ENCODE results near the gene TATDN2. TPM values are rescaled to one million over a fixed set of nuclear protein-coding genes. Genes with fewer than 3 reads are reported as not detected.

Gene TATDN2
- total RNA-seq: 10 to 100 TPM; 40.8 to 49.8 TPM

DNA sequence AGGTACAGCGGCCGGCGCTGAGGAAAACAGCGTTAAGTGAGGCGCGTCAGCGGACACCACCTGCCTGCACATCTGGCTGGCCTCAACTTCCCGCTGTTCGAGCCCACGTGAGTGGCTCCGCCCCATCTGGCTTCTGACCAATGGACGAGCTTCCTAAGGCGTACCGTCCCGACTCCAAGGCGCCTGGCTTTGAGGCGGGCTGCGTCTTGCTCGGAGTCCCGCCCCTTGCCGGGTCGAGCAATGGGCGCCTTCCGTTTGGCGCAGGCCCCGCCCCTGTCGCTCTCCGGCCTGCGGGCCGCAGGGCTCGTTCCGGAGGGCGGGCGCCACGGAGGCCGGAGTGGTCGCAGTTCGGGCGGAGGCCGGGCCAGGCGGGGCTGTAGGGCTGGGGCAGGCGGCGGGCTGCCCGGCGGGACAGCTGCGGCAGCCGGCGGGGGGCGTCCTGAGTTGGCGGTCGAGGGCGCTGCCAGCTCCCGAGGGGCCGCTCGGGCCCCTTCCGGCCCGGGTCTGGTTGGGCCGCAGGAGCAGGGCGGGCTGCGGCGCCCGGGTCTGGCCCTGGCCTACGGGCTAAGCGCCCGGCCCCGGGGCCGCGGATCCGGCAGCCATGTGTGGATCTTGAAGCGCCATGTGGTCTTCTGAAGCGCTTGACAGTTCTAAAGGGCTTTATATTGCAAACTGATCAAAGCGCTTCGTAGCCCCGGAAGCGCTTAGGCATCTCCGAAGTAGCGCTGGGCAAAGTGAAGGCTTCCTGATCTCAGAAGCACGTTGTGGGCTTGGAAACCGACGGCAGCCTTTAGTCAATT, at the start of gene TATDN2:
TATDN2 (plus strand) TSS at position 276 of the 800 bp plus-strand sequence. CDS start 742 bp downstream, outside the sequence.
- Mint-ChIP-seq H3K27ac (peak within 1 kb of the TSS; percentile 96), H3K27me3 (ENCODE audit: low read depth) (no peaks in the 10 kb centered on the region), H3K9me3 (peaks cover 8 to 10% of the 10 kb centered on the region in 2 donors), H3K4me1 (ENCODE audit: low read depth) (peaks cover 59% of the 10 kb centered on the region), H3K4me3 (peak within 1 kb of the TSS; percentile 94 to 98), H3K36me3 (ENCODE audit: insufficient read depth in 2 of 2) (peaks cover 24 to 62% of the 10 kb centered on the region in 2 donors)
- DNase-seq: peak; percentile 94 to 97
- peak; percentile 92 to 96 for ATAC-seq (replicated peaks in 1 of 2)

DNA sequence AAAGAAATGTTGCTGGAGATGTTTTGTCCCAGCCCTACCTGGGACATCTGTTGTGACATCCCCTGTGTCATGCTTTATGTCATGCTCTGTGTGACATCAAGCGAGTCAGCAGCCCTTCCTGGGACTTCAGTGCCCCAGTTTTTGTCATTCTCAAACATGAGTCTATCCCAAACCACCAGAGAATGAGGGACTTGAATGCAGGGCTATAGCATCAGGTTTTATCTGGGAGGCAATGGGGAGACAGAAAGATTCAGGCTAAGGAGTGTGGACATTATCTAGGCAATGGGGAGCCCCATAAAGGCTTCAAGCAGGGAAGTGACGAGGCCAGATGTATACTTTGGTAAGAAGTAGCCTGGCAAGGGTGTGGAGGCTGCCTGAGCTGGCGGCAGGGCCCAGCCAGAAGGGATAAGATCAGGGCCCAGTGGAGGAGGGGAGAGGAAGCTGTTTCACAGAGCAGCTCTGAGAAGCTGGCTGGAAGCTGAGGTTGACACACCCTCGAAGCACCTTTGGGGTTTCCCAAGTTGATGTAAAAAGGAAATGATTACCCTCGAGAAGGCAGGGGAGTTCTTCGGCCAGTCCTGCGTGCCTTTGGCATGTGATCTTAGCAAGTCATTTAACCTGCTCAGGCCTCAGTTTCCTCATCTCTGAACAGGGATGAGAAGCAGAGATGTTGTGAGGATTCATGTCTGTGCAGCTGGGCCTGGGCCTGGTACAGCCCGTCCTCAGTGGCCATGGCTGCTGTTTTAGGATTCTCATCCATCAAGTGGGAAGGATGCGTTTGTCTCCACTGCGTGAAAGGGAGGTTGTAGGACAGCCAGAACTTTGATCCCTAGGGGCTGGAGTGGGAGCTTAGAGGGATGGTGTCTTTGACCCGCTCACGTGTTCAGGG, 49.3 kb upstream of the TATDN2 start:
- Mint-ChIP-seq H3K27me3 (ENCODE audit: low read depth) (no peaks in the 10 kb centered on the region), H3K4me1 (ENCODE audit: low read depth) (peaks cover 82% of the 10 kb centered on the region), H3K4me3 (peak overlapping the region; percentile 65 to 70), H3K27ac (peak overlapping the region; percentile 92), H3K9me3 (no peaks in the 10 kb centered on the region), H3K36me3 (ENCODE audit: insufficient read depth in 2 of 2) (peaks cover 0 to under 1% of the 10 kb centered on the region in 2 donors)
- ATAC-seq (replicated peaks in 1 of 2) (peak; percentile 82 to 85), DNase-seq (peak; percentile 78 to 79)

DNA sequence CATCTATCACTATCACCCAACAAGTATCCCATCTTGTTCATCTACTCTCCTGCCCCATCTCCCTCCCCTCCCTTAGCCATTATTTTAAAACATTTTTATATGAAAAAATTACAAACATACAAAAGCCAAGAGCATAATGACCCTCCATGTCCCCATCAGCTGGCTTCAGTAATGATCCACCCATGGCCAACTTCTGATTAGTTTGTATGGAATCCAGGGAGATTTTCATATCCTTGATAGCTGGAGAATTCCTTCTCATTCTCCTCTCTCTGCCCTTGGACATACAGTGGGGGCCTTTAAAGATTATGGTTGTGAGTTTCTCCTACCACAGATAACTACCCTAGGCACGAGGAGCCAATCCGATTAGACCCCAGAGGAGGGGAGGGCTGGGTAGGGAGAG, 43.3 kb upstream of the TATDN2 start:
- no peaks in the 10 kb centered on the region for H3K9me3 Mint-ChIP-seq
- H3K36me3 Mint-ChIP-seq (ENCODE audit: insufficient read depth in 2 of 2): peaks cover 0 to 2% of the 10 kb centered on the region in 2 donors
- H3K27me3 Mint-ChIP-seq (ENCODE audit: low read depth): no peaks in the 10 kb centered on the region
- no peak overlapping the region for H3K4me3 Mint-ChIP-seq
- peak overlapping the region; percentile 42 for H3K27ac Mint-ChIP-seq
- peaks cover 41% of the 10 kb centered on the region for H3K4me1 Mint-ChIP-seq (ENCODE audit: low read depth)
- DNase-seq: no peak
- no peak for ATAC-seq (replicated peaks in 1 of 2)

DNA sequence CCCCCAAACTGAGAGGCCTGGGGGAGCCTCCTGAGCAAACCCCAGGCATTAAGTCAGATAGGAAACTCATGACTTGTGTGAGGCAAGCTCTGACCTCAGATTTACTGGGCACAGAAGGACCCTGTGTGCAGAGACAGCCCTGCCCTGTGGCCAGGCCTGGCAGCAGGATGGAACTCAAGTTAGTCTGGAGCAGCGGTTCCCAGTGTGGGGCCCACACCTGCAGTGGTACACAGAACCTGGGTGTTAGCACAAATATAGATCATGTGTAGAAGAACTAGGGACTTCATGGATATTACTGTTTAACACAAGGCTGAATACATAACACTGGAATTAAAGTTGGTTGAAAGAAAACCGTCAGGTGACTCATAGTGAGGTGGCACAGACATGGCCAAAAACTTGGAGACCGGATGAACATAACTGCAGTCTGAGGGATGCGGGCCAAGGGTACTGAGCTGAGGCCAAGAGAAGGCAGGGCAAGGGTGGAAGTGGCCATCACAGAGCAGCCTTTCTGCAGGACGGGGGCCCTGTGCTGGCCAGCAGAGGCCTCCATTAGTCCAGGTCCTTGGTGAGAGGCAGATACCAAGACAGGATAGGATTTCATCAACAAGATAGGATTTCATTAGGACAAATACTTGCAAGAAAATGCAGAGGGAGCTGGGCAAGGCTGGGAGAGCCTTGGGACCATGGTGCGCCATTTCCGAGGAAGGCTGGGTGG, 42.7 kb upstream of the TATDN2 start:
- H3K4me3 Mint-ChIP-seq: no peak overlapping the region
- H3K27ac Mint-ChIP-seq: peak overlapping the region; percentile 29
- no peaks in the 10 kb centered on the region for H3K27me3 Mint-ChIP-seq (ENCODE audit: low read depth)
- peaks cover 0 to 2% of the 10 kb centered on the region in 2 donors for H3K36me3 Mint-ChIP-seq (ENCODE audit: insufficient read depth in 2 of 2)
- DNase-seq (no peak), ATAC-seq (replicated peaks in 1 of 2) (peak; percentile 11 to 27)
- no peaks in the 10 kb centered on the region for H3K9me3 Mint-ChIP-seq
- peaks cover 41% of the 10 kb centered on the region for H3K4me1 Mint-ChIP-seq (ENCODE audit: low read depth)

- peaks cover 41% of the 10 kb centered on the region for H3K4me1 Mint-ChIP-seq (ENCODE audit: low read depth)
- no peaks in the 10 kb centered on the region for H3K27me3 Mint-ChIP-seq (ENCODE audit: low read depth)
- ATAC-seq (replicated peaks in 1 of 2): no peak
Observed at GRCh38 chr3:10206166-10206511, 42.1 kb upstream of the TATDN2 start.

GRCh38 chr3:10213156-10213792, 35.0 kb upstream of the TATDN2 start:
- Mint-ChIP-seq H3K9me3 (peaks cover 3 to 5% of the 10 kb centered on the region in 2 donors), H3K27ac (no peak overlapping the region), H3K4me1 (ENCODE audit: low read depth) (peaks cover 9% of the 10 kb centered on the region), H3K27me3 (ENCODE audit: low read depth) (no peaks in the 10 kb centered on the region), H3K4me3 (peak overlapping the region in 1 of 2 donors; percentile 43), H3K36me3 (ENCODE audit: insufficient read depth in 2 of 2) (peaks cover 7 to 14% of the 10 kb centered on the region in 2 donors)
- ATAC-seq (replicated peaks in 1 of 2): peak; percentile 27 to 77
- DNase-seq: no peak

More at GRCh38 chr3:10206166-10206511, 42.1 kb upstream of the TATDN2 start:
- Mint-ChIP-seq H3K36me3 (ENCODE audit: insufficient read depth in 2 of 2) (peaks cover 0 to 2% of the 10 kb centered on the region in 2 donors), H3K4me3 (no peak overlapping the region), H3K27ac (no peak overlapping the region), H3K9me3 (no peaks in the 10 kb centered on the region)
- DNase-seq: no peak

GRCh38 chr3:10215578-10216368, 32.5 kb upstream of the TATDN2 start:
- Mint-ChIP-seq H3K4me1 (ENCODE audit: low read depth) (peaks cover 20% of the 10 kb centered on the region), H3K9me3 (peaks cover 3 to 5% of the 10 kb centered on the region in 2 donors), H3K27ac (no peak overlapping the region), H3K4me3 (no peak overlapping the region), H3K27me3 (ENCODE audit: low read depth) (no peaks in the 10 kb centered on the region), H3K36me3 (ENCODE audit: insufficient read depth in 2 of 2) (peaks cover 7 to 17% of the 10 kb centered on the region in 2 donors)
- ATAC-seq (replicated peaks in 1 of 2) (no peak), DNase-seq (no peak)

- Mint-ChIP-seq H3K4me3 (no peak overlapping the region), H3K9me3 (peaks cover 3 to 5% of the 10 kb centered on the region in 2 donors), H3K27ac (no peak overlapping the region), H3K4me1 (ENCODE audit: low read depth) (peaks cover 36% of the 10 kb centered on the region), H3K36me3 (ENCODE audit: insufficient read depth in 2 of 2) (peaks cover 7 to 17% of the 10 kb centered on the region in 2 donors), H3K27me3 (ENCODE audit: low read depth) (no peaks in the 10 kb centered on the region)
- no peak for ATAC-seq (replicated peaks in 1 of 2)
- no peak for DNase-seq
Observed at GRCh38 chr3:10217359-10217758, 30.9 kb upstream of the TATDN2 start.

- Mint-ChIP-seq H3K27me3 (ENCODE audit: low read depth) (no peaks in the 10 kb centered on the region), H3K9me3 (peaks cover 4 to 6% of the 10 kb centered on the region in 2 donors), H3K4me1 (ENCODE audit: low read depth) (peaks cover 50% of the 10 kb centered on the region), H3K36me3 (ENCODE audit: insufficient read depth in 2 of 2) (peaks cover 8 to 19% of the 10 kb centered on the region in 2 donors), H3K4me3 (no peak overlapping the region), H3K27ac (no peak overlapping the region)
- ATAC-seq (replicated peaks in 1 of 2) (no peak), DNase-seq (no peak)
Observed at GRCh38 chr3:10219737-10220136, 28.5 kb upstream of the TATDN2 start.

GRCh38 chr3:10223676-10224639, 24.3 kb upstream of the TATDN2 start:
- H3K4me3 Mint-ChIP-seq: peak overlapping the region; percentile 12 to 29
- DNase-seq (peak; percentile 59 to 64), ATAC-seq (replicated peaks in 1 of 2) (peak; percentile 63 to 71)
- H3K9me3 Mint-ChIP-seq: peaks cover 1 to 2% of the 10 kb centered on the region in 2 donors
- peaks cover 6 to 7% of the 10 kb centered on the region in 2 donors for H3K36me3 Mint-ChIP-seq (ENCODE audit: insufficient read depth in 2 of 2)
- peak overlapping the region; percentile 6 for H3K27ac Mint-ChIP-seq
- H3K4me1 Mint-ChIP-seq (ENCODE audit: low read depth): peaks cover 75% of the 10 kb centered on the region
- no peaks in the 10 kb centered on the region for H3K27me3 Mint-ChIP-seq (ENCODE audit: low read depth)

Measured in activated T-cell treated with anti-CD3 and anti-CD28 coated beads, Interleukin-2, amount 50 U/mL, for 72 hours (primary cell).